PC-9 (cell line): ENCODE results near the gene FNDC10. TPM values are rescaled to one million over a fixed set of nuclear protein-coding genes. Genes with fewer than 3 reads are reported as not detected.

Experiments used
- BruUV-seq: library from RNA; stranded (reverse); fragments of 400-500 nt; replicated peaks from 2 replicates; lab custom pipeline; 2021; lab: Mats Ljungman, UMichigan
- CTCF ChIA-PET: fragments of 300-600 bp; sonication (Branson Sonifier 250); formaldehyde crosslinking; loops from one replicate; lab custom pipeline; 2022; ENCODE audit warnings: antibody characterized with exemption; lab: Charles Lee
- POLR2A ChIA-PET: fragments of 300-600 bp; sonication (Branson Sonifier 250); formaldehyde crosslinking; loops from one replicate; lab custom pipeline; 2022; ENCODE audit warnings: antibody characterized with exemption; ENCODE audit not compliant: unreplicated experiment; lab: Charles Lee
- DNase-seq, 2 experiments: peaks; one replicate each; pipeline versions ENCODE4 v3.0.0 to v3.0.0-alpha.2; 2015 to 2022; ENCODE audit warnings: mixed read lengths in 1 of 2
- H2AFZ ChIP-seq: fragments of 200-600 bp; sonication (generic); 2 replicates; pipeline ENCODE4 v1.8.1; 2017; ENCODE audit warnings: antibody characterized with exemption
- H3F3A ChIP-seq: fragments of 200-600 bp; sonication (generic); 2 replicates; pipeline ENCODE4 v1.8.1; 2017; ENCODE audit warnings: antibody characterized with exemption, mild to moderate bottlenecking, low read depth; ENCODE audit not compliant: insufficient read depth
- H3K27ac ChIP-seq: fragments of 200-600 bp; sonication (generic); 2 replicates; pipeline ENCODE4 v1.6.1; 2016; ENCODE audit warnings: mixed run types
- H3K27me3 ChIP-seq: fragments of 200-600 bp; sonication (generic); 2 replicates; pipeline ENCODE4 v1.6.1; 2016; ENCODE audit warnings: low read depth, mixed run types; ENCODE audit not compliant: insufficient read depth
- H3K36me3 ChIP-seq: fragments of 200-600 bp; sonication (generic); 2 replicates; pipeline ENCODE4 v1.6.1; 2016; ENCODE audit warnings: low read depth, mixed run types
- H3K4me1 ChIP-seq: fragments of 200-600 bp; sonication (generic); replicated peaks from 2 replicates; pipeline ENCODE4 v1.6.1; 2016; ENCODE audit warnings: mixed run types; ENCODE audit not compliant: insufficient read depth
- H3K4me2 ChIP-seq: fragments of 200-600 bp; sonication (generic); 2 replicates; pipeline ENCODE4 v1.6.1; 2017; ENCODE audit warnings: mixed run types
- H3K4me3 ChIP-seq: fragments of 200-600 bp; sonication (generic); 2 replicates; pipeline ENCODE4 v1.6.1; 2016; ENCODE audit warnings: mixed run types
- H3K79me2 ChIP-seq: fragments of 200-600 bp; sonication (generic); 2 replicates; pipeline ENCODE4 v1.6.1; 2017; ENCODE audit warnings: low read depth, mixed run types
- H3K9me2 ChIP-seq: fragments of 200-600 bp; sonication (generic); 2 replicates; pipeline ENCODE4 v1.8.1; 2017; ENCODE audit warnings: mild to moderate bottlenecking; ENCODE audit not compliant: insufficient read depth
- H3K9me3 ChIP-seq: fragments of 200-600 bp; sonication (generic); 2 replicates; pipeline ENCODE4 v1.8.1; 2016; ENCODE audit warnings: low read depth; ENCODE audit not compliant: insufficient read depth
- H4K20me1 ChIP-seq: fragments of 200-600 bp; sonication (generic); 2 replicates; pipeline ENCODE4 v1.8.1; 2017; ENCODE audit not compliant: insufficient read depth
- CTCF ChIP-seq: fragments of 200-600 bp; sonication (generic); conservative IDR thresholded peaks from 2 replicates; pipeline ENCODE4 v1.6.1; 2017; ENCODE audit warnings: mixed run types, antibody characterized with exemption, mild to moderate bottlenecking, moderate library complexity
- EZH2 ChIP-seq: fragments of 200-600 bp; sonication (generic); IDR thresholded peaks from 2 replicates; pipeline ENCODE4 v1.8.0; 2017; ENCODE audit warnings: antibody characterized with exemption, low read depth
- intact Hi-C: fragments of 100-400 bp; cut with micrococcal nuclease; formaldehyde crosslinking; loops from one replicate; pipeline ENCODE4 v1.10.0; 2022; ENCODE audit not compliant: unreplicated experiment
- total RNA-seq: library from RNA; stranded (reverse); gene quantifications from 2 replicates; pipeline ENCODE4 v1.2.3, GENCODE V29; 2021

Gene FNDC10
- total RNA-seq, 1 experiment from 2014 or later = 5.4 TPM

- peak overlapping the region; percentile 96 for H3K4me2 ChIP-seq
- no peaks in the 10 kb centered on the region for H3K27me3 ChIP-seq
- TF ChIP-seq CTCF (no peak), EZH2 (no peak)
- no peaks in the 10 kb centered on the region for H3K36me3 ChIP-seq
- ChIA-PET POLR2A (no interaction called here), CTCF (no interaction called here)
- peaks cover 21% of the 10 kb centered on the region for H3K4me1 ChIP-seq
- intact Hi-C loops = no loop called here
- no peak overlapping the region for H2AFZ ChIP-seq
- DNase-seq = no peak
- no peaks in the 10 kb centered on the region for H3K9me2 ChIP-seq
- H3K27ac ChIP-seq = no peak overlapping the region
- BruUV-seq = no TSS peak
- peak overlapping the region; percentile 79 for H3K4me3 ChIP-seq
- H3K79me2 ChIP-seq = peaks cover 29% of the 10 kb centered on the region
- peaks cover 16% of the 10 kb centered on the region; the same call in 1 of the 2 replicates for H3F3A ChIP-seq
- peaks cover 8% of the 10 kb centered on the region for H4K20me1 ChIP-seq
- no peaks in the 10 kb centered on the region for H3K9me3 ChIP-seq
Observed at GRCh38 chr1:1616838-1617237, 16.9 kb upstream of the FNDC10 start.

GRCh38 chr1:1616045-1616790 is 16.3 kb upstream of the FNDC10 start:
- Histone ChIP-seq H3K27me3 (no peaks in the 10 kb centered on the region), H3K4me1 (peaks cover 21% of the 10 kb centered on the region), H3K4me3 (peak overlapping the region; percentile 79), H3K27ac (no peak overlapping the region), H2AFZ (peak overlapping the region; percentile 68), H3K9me3 (no peaks in the 10 kb centered on the region), H4K20me1 (peaks cover 10% of the 10 kb centered on the region), H3F3A (peaks cover 16% of the 10 kb centered on the region; the same call in 1 of the 2 replicates), H3K79me2 (peaks cover 29% of the 10 kb centered on the region), H3K36me3 (no peaks in the 10 kb centered on the region), H3K4me2 (peak overlapping the region; percentile 96), H3K9me2 (no peaks in the 10 kb centered on the region)
- intact Hi-C loops = no loop called here
- peak in 1 of 2 experiments; percentile 56 for DNase-seq
- TF ChIP-seq CTCF (no peak), EZH2 (no peak)
- no TSS peak for BruUV-seq
- CTCF ChIA-PET = no interaction called here
- POLR2A ChIA-PET = interaction anchor here (0.7 kb wide), 1 partner anchor 339 kb away, joined by 4 read pairs; no protein-coding TSS in a partner anchor

- DNase-seq = peak; percentile 91 to 96
- Histone ChIP-seq H3F3A (peaks cover 16% of the 10 kb centered on the region; the same call in 1 of the 2 replicates), H3K9me3 (no peaks in the 10 kb centered on the region), H3K36me3 (no peaks in the 10 kb centered on the region), H3K4me1 (peaks cover 21% of the 10 kb centered on the region), H3K9me2 (no peaks in the 10 kb centered on the region), H3K4me2 (peak within 1 kb of the TSS; percentile 96), H3K27ac (peak within 1 kb of the TSS; percentile 90), H4K20me1 (peaks cover 14% of the 10 kb centered on the region), H3K27me3 (no peaks in the 10 kb centered on the region), H3K4me3 (peak within 1 kb of the TSS; percentile 79), H2AFZ (peak within 1 kb of the TSS; percentile 96), H3K79me2 (peaks cover 29% of the 10 kb centered on the region)
- intact Hi-C loops = no loop called here
- TF ChIP-seq CTCF = no peak
- no peak for TF ChIP-seq EZH2
- CTCF ChIA-PET = interaction anchor here (0.6 kb wide), 1 partner anchor 294 kb away, joined by 4 read pairs; no protein-coding TSS in a partner anchor
- POLR2A ChIA-PET = interaction anchor here (0.7 kb wide), 1 partner anchor 340 kb away, joined by 4 read pairs; no protein-coding TSS in a partner anchor
- BruUV-seq = no TSS peak
Observed at GRCh38 chr1:1615256-1616044, 15.5 kb upstream of the FNDC10 start, which contains the start of gene MIB2. Gene MIB2, plus strand, starts transcription at chr1:1615500. Its CDS starts 7,953 bp downstream, at chr1:1623453.
